Measurements from ENCODE around the gene DYNC1I1. TPM values are rescaled to one million over a fixed set of nuclear protein-coding genes. Genes with fewer than 3 reads are reported as not detected.

The DYNC1I1 gene
- 0.11 to 0.25 TPM (median 0.13 TPM) in 5 replicates for total RNA-seq (2022; extraction: Qiagen RNA extraction)

GRCh38 chr7:95772298-95772770 is at the start of gene DYNC1I1:
DYNC1I1 (plus strand) TSS chr7:95772554; CDS start chr7:95804730, 32,176 bp downstream.

Other genes with a start within 250 kb of the DYNC1I1 start
- gene PDK4, start 176.0 kb upstream of the DYNC1I1 start, total RNA-seq (2022; extraction: Qiagen RNA extraction), result 23.4 to 37.9 TPM (median 29.4 TPM) in 5 replicates